IMR-90 (cell line): Measurements from ENCODE around the gene SRBD1. TPM values are rescaled to one million over a fixed set of nuclear protein-coding genes. Genes with fewer than 3 reads are reported as not detected.

Experiments used
- ATAC-seq: fragments of 200-7000 bp; cut with Tn5 transposase; 2 replicates; pipeline ENCODE4 v1.9.1; 2020; ENCODE audit warnings: low read depth, mild to moderate bottlenecking, moderate library complexity
- BruUV-seq: library from RNA; stranded (reverse); fragments of 400-500 nt; replicated peaks from 2 replicates; lab custom pipeline; 2021; lab: Mats Ljungman, UMichigan
- CTCF ChIA-PET: fragments of 300-600 bp; formaldehyde crosslinking; extraction: SDS; loops from one replicate; lab custom pipeline; 2021; ENCODE audit warnings: antibody characterized with exemption; lab: Yijun Ruan, JAX
- POLR2A ChIA-PET: fragments of 300-600 bp; sonication (Branson Sonifier 250); formaldehyde crosslinking; loops from one replicate; lab custom pipeline; 2022; ENCODE audit warnings: antibody characterized with exemption; ENCODE audit not compliant: unreplicated experiment; lab: Charles Lee
- DNase-seq: peaks from one replicate; pipeline ENCODE4 v3.0.0; 2013
- H2AFZ ChIP-seq: replicated peaks from 2 replicates; pipeline ENCODE3; 2013; ENCODE audit warnings: low read length, mild to moderate bottlenecking; ENCODE audit not compliant: poor library complexity
- H2AK5ac ChIP-seq: 2 replicates; pipeline ENCODE4 v1.6.1; 2013; ENCODE audit warnings: low read depth, low read length, inconsistent platforms
- H2AK9ac ChIP-seq: replicated peaks from 2 replicates; pipeline ENCODE3; 2013; ENCODE audit warnings: mild to moderate bottlenecking, low read depth, low read length, moderate library complexity; ENCODE audit not compliant: poor library complexity
- H2BK120ac ChIP-seq: 2 replicates; pipeline ENCODE4 v1.6.1; 2013; ENCODE audit warnings: low read depth, low read length, inconsistent platforms
- H2BK15ac ChIP-seq: 3 replicates; pipeline ENCODE4 v1.6.1; 2013; ENCODE audit warnings: low read depth, low read length, inconsistent platforms
- H2BK20ac ChIP-seq: 2 replicates; pipeline ENCODE4 v1.6.1; 2013; ENCODE audit warnings: low read depth, mild to moderate bottlenecking, inconsistent platforms, low read length, moderate library complexity
- H2BK5ac ChIP-seq: 2 replicates; pipeline ENCODE4 v1.6.1; 2013; ENCODE audit warnings: mild to moderate bottlenecking, low read depth, low read length, inconsistent platforms; ENCODE audit not compliant: poor library complexity, severe bottlenecking
- H3K14ac ChIP-seq: replicated peaks from 2 replicates; pipeline ENCODE4 v1.6.1; 2013; ENCODE audit warnings: low read depth, low read length, inconsistent platforms
- H3K18ac ChIP-seq: 2 replicates; pipeline ENCODE4 v1.6.1; 2013; ENCODE audit warnings: low read depth, low read length, control low read depth
- H3K23ac ChIP-seq: 2 replicates; pipeline ENCODE4 v1.6.1; 2013; ENCODE audit warnings: low read depth, low read length, inconsistent platforms
- H3K27ac ChIP-seq: 2 replicates; pipeline ENCODE4 v1.5.1; 2013; ENCODE audit warnings: mild to moderate bottlenecking, control low read depth, low read length; ENCODE audit not compliant: insufficient read depth
- H3K27me3 ChIP-seq: 2 replicates; pipeline ENCODE4 v1.6.1; 2013; ENCODE audit warnings: low read length; ENCODE audit not compliant: control insufficient read depth, insufficient read depth
- H3K36me3 ChIP-seq: 2 replicates; pipeline ENCODE4 v1.6.1; 2013; ENCODE audit warnings: low read length, mixed read lengths; ENCODE audit not compliant: control insufficient read depth, insufficient read depth
- H3K4ac ChIP-seq: 2 replicates; pipeline ENCODE4 v1.6.1; 2013; ENCODE audit warnings: low read depth, low read length, inconsistent platforms
- H3K4me1 ChIP-seq: 2 replicates; pipeline ENCODE4 v1.6.1; 2013; ENCODE audit warnings: low read length, mixed read lengths; ENCODE audit not compliant: control insufficient read depth, insufficient read depth
- H3K4me2 ChIP-seq: 2 replicates; pipeline ENCODE4 v1.6.1; 2013; ENCODE audit warnings: low read depth, mild to moderate bottlenecking, control low read depth, low read length, moderate library complexity
- H3K4me3 ChIP-seq: 2 replicates; pipeline ENCODE4 v1.5.1; 2013; ENCODE audit warnings: low read depth, mild to moderate bottlenecking, control low read depth, low read length, moderate library complexity; ENCODE audit not compliant: insufficient read depth
- H3K56ac ChIP-seq: 2 replicates; pipeline ENCODE4 v1.6.1; 2013; ENCODE audit warnings: low read length, inconsistent platforms; ENCODE audit not compliant: insufficient read depth; ENCODE audit errors: extremely low read depth
- H3K79me1 ChIP-seq, 2 experiments: 2 replicates each; pipeline ENCODE4 v1.6.1; 2013; ENCODE audit warnings: low read length in 2 of 2, inconsistent platforms in 1 of 2, low read depth in 1 of 2
- H3K9ac ChIP-seq: 2 replicates; pipeline ENCODE4 v1.6.1; 2013; ENCODE audit warnings: low read depth, low read length, control low read depth
- H3K9me1 ChIP-seq: 2 replicates; pipeline ENCODE4 v1.6.1; 2013; ENCODE audit warnings: low read length, inconsistent platforms; ENCODE audit not compliant: insufficient read depth
- H3K9me3 ChIP-seq: 2 replicates; pipeline ENCODE4 v1.6.1; 2013; ENCODE audit warnings: low read length; ENCODE audit not compliant: control insufficient read depth, insufficient read depth
- H4K20me1 ChIP-seq: 2 replicates; pipeline ENCODE4 v1.6.1; 2013; ENCODE audit warnings: low read length, inconsistent platforms; ENCODE audit not compliant: insufficient read depth
- H4K5ac ChIP-seq: 2 replicates; pipeline ENCODE4 v1.6.1; 2013; ENCODE audit warnings: mild to moderate bottlenecking, low read depth, low read length, control low read depth
- H4K8ac ChIP-seq, 2 experiments: 2 replicates each; pipeline ENCODE4 v1.6.1; 2013; ENCODE audit warnings: low read depth in 2 of 2, low read length in 2 of 2, control low read depth in 1 of 2, inconsistent platforms in 1 of 2
- H4K91ac ChIP-seq: 2 replicates; pipeline ENCODE4 v1.6.1; 2013; ENCODE audit warnings: low read depth, low read length, inconsistent platforms; ENCODE audit not compliant: insufficient read depth
- BHLHE40 ChIP-seq: fragments of 150-350 bp; IDR thresholded peaks from 2 replicates; pipeline ENCODE4 v1.6.1; 2016; ENCODE audit warnings: mild to moderate bottlenecking, low read depth, low read length
- CHD1 ChIP-seq: IDR thresholded peaks from 2 replicates; pipeline ENCODE4 v1.6.1; 2012; ENCODE audit warnings: low read depth, low read length, improper control_type of control experiment
- FOS ChIP-seq: fragments of 150-350 bp; IDR thresholded peaks from 2 replicates; pipeline ENCODE4 v1.6.1; 2016; ENCODE audit warnings: low read depth, low read length
- MAFK ChIP-seq: IDR thresholded peaks from 2 replicates; pipeline ENCODE4 v1.6.1; 2012; ENCODE audit warnings: low read depth, low read length, improper control_type of control experiment
- MAZ ChIP-seq: IDR thresholded peaks from 2 replicates; pipeline ENCODE4 v1.6.1; 2012; ENCODE audit warnings: low read depth, mild to moderate bottlenecking, low read length, improper control_type of control experiment, moderate library complexity, borderline replicate concordance
- MXI1 ChIP-seq: IDR thresholded peaks from 2 replicates; pipeline ENCODE4 v1.6.1; 2012; ENCODE audit warnings: low read depth, mild to moderate bottlenecking, low read length, moderate library complexity, borderline replicate concordance
- NFE2L2 ChIP-seq: fragments of 150-350 bp; IDR thresholded peaks from 2 replicates; pipeline ENCODE4 v1.6.1; 2016; ENCODE audit warnings: low read depth, mild to moderate bottlenecking, low read length
- RAD21 ChIP-seq: IDR thresholded peaks from 2 replicates; pipeline ENCODE4 v1.6.1; 2012; ENCODE audit warnings: low read length, improper control_type of control experiment
- RCOR1 ChIP-seq: IDR thresholded peaks from 2 replicates; pipeline ENCODE4 v1.6.1; 2012; ENCODE audit warnings: mild to moderate bottlenecking, low read length, improper control_type of control experiment; ENCODE audit not compliant: insufficient replicate concordance
- RFX5 ChIP-seq: IDR thresholded peaks from 2 replicates; pipeline ENCODE4 v1.8.0; 2012; ENCODE audit warnings: low read depth, mild to moderate bottlenecking, low read length, moderate library complexity
- SMC3 ChIP-seq: fragments of 150-350 bp; IDR thresholded peaks from 2 replicates; pipeline ENCODE4 v1.6.1; 2016; ENCODE audit warnings: low read depth, mild to moderate bottlenecking, antibody characterized with exemption, low read length, moderate library complexity
- WGBS, 2 experiments: methylation state at CpG; one replicate each; pipeline versions ENCODE4 v1.1.5 to v1.1.7; 2013; ENCODE audit warnings: missing lambda C conversion rate in 2 of 2; ENCODE audit not compliant: insufficient read length in 1 of 2; ENCODE audit errors: extremely low coverage in 2 of 2; 5-methylcytosine and 5-hydroxymethylcytosine counted together
- dilution Hi-C: fragments of 300-500 bp; cut with HindIII; formaldehyde crosslinking; loops from one replicate; pipeline ENCODE4 v1.14.3; 2018; ENCODE audit warnings: low sequenced_read_pairs; ENCODE audit not compliant: unreplicated experiment
- in situ Hi-C: fragments of 300-500 bp; cut with MboI; formaldehyde crosslinking; loops from 3 replicates; pipeline ENCODE4 v1.14.3; 2019; ENCODE audit warnings: low sequenced_read_pairs, inconsistent platforms, mixed read lengths
- intact Hi-C: fragments of 100-400 bp; cut with micrococcal nuclease; formaldehyde crosslinking; loops from 2 replicates; pipeline ENCODE4 v1.10.0; 2022
- polyA plus RNA-seq, 3 experiments: library from polyadenylated mRNA; depleted of rRNA; stranded (reverse); fragments of >200 nt; gene quantifications; 2 replicates each; pipeline ENCODE4 v1.2.3, GENCODE V29; 2012; ENCODE audit warnings: low replicate concordance in 1 of 3
- total RNA-seq: library from RNA; depleted of rRNA; stranded (reverse); fragments of >200 nt; gene quantifications from 2 replicates; pipeline ENCODE4 v1.2.3, GENCODE V29; 2012
- TF ChIP-seq, protein P1 (sequence below): conservative IDR thresholded peaks from 2 replicates; pipeline ENCODE4 v1.5.1; 2012; ENCODE audit warnings: mild to moderate bottlenecking, low read depth, low read length, improper control_type of control experiment
- TF ChIP-seq, protein P2 (sequence below): fragments of 150-350 bp; IDR thresholded peaks from 2 replicates; pipeline ENCODE4 v1.6.1; 2017; ENCODE audit warnings: mild to moderate bottlenecking, antibody characterized with exemption, low read length, low read depth

Gene SRBD1
- total and polyA plus RNA-seq, 2 of the 4 experiments (the other 2 are of a cell fraction): 3.5 to 14.7 TPM

DNA sequence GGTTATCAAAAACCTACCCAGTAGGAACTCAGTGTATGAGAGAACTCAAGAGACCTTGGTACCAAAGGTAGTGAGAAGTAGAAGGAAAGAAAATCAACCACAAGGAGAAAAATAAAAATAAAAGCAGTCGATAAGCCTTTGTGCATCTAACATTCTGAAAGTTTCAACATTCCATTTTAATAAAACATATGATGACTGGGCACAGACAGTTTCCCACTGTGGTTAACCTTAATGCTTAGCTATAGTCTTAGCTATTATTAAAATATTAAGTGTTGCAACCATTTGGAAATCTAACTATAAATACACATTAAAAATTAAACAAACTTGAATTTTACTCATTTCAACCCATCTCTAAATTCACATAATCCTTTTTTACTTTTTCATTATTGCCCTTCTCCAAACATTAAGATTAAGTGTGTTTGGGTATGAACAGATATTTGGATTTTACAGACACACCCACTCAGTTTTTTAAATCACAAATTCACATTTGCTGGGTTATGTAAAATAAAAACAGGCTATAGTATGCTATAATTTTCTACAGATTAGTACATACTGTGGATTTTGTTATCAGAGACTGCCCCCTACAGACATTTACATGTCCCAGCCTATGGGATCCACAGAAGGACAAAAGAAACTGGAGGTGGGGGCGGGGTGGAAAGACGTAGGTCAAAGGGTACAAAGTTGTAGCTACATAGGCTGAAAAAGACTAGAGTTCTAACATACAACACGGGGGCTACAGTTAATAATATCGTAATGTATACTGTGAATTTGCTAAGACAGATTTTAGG lies 32.8 kb downstream of the SRBD1 start:
- in situ Hi-C loops: loop anchor here (5.0 kb wide), 1 partner anchor 601 kb away; no protein-coding TSS in a partner anchor
- Histone ChIP-seq H3K36me3 (no peaks in the 10 kb centered on the region; the same call in 1 of the 2 replicates), H3K4ac (peak overlapping the region; percentile 5; the same call in 1 of the 2 replicates), H3K56ac (no peak overlapping the region), H3K23ac (no peak overlapping the region), H2AFZ (no peak overlapping the region), H3K27me3 (no peaks in the 10 kb centered on the region), H2BK5ac (peak overlapping the region; percentile 78), H3K9me1 (no peaks in the 10 kb centered on the region), H3K79me1 (no peaks in the 10 kb centered on the region), H4K20me1 (no peaks in the 10 kb centered on the region), H2BK15ac (no peak overlapping the region), H3K14ac (0 out of 2 replicates have a peak overlapping the region, but pooled peaks have one; percentile 42), H3K27ac (peak overlapping the region; percentile 55; the same call in 1 of the 2 replicates), H2AK9ac (no peak overlapping the region), H3K9ac (no peak overlapping the region), H2BK120ac (no peak overlapping the region), H3K4me3 (no peak overlapping the region), H4K8ac (no peak overlapping the region), H3K18ac (peak overlapping the region; percentile 53; the same call in 1 of the 2 replicates), H4K91ac (no peak overlapping the region), H3K4me1 (peaks cover 4% of the 10 kb centered on the region; the same call in 1 of the 2 replicates), H3K9me3 (no peaks in the 10 kb centered on the region), H2AK5ac (no peak overlapping the region), H2BK20ac (no peak overlapping the region), H4K5ac (no peak overlapping the region), H3K4me2 (peak overlapping the region; percentile 74; the same call in 1 of the 2 replicates)
- ChIA-PET POLR2A (no interaction called here), CTCF (interaction anchor here (0.7 to 1.6 kb wide), 4 partner anchors 11 to 597 kb away, joined by 3 read pairs; no protein-coding TSS in a partner anchor)
- dilution Hi-C loops: no loop called here
- ATAC-seq: peak; percentile 90
- BruUV-seq: no TSS peak
- intact Hi-C loops: loop anchor here (1.0 to 10.0 kb wide), 3 partner anchors 84 to 597 kb away; no protein-coding TSS in a partner anchor
- no CpG with 5 or more reads among the region's 5 CpGs for WGBS, 2 experiments
- DNase-seq: peak; percentile 59
- TF ChIP-seq MAZ: no peak
- TF ChIP-seq, protein P1, sequence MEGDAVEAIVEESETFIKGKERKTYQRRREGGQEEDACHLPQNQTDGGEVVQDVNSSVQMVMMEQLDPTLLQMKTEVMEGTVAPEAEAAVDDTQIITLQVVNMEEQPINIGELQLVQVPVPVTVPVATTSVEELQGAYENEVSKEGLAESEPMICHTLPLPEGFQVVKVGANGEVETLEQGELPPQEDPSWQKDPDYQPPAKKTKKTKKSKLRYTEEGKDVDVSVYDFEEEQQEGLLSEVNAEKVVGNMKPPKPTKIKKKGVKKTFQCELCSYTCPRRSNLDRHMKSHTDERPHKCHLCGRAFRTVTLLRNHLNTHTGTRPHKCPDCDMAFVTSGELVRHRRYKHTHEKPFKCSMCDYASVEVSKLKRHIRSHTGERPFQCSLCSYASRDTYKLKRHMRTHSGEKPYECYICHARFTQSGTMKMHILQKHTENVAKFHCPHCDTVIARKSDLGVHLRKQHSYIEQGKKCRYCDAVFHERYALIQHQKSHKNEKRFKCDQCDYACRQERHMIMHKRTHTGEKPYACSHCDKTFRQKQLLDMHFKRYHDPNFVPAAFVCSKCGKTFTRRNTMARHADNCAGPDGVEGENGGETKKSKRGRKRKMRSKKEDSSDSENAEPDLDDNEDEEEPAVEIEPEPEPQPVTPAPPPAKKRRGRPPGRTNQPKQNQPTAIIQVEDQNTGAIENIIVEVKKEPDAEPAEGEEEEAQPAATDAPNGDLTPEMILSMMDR: peak; percentile 61
- TF ChIP-seq MAFK: no peak
- no peak for TF ChIP-seq RCOR1
- TF ChIP-seq, protein P2, sequence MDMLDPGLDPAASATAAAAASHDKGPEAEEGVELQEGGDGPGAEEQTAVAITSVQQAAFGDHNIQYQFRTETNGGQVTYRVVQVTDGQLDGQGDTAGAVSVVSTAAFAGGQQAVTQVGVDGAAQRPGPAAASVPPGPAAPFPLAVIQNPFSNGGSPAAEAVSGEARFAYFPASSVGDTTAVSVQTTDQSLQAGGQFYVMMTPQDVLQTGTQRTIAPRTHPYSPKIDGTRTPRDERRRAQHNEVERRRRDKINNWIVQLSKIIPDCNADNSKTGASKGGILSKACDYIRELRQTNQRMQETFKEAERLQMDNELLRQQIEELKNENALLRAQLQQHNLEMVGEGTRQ: no peak
- no peak for TF ChIP-seq SMC3
- TF ChIP-seq RFX5: no peak
- TF ChIP-seq RAD21: peak; percentile 52
- TF ChIP-seq NFE2L2: no peak
- TF ChIP-seq BHLHE40: no peak
- no peak for TF ChIP-seq CHD1
- TF ChIP-seq MXI1: no peak
- TF ChIP-seq FOS: no peak
